ENCODE results near the gene KIF3C.
A peak's percentile ranks its signal among the peaks of the same experiment; 100 is the strongest.

The KIF3C gene

DNA sequence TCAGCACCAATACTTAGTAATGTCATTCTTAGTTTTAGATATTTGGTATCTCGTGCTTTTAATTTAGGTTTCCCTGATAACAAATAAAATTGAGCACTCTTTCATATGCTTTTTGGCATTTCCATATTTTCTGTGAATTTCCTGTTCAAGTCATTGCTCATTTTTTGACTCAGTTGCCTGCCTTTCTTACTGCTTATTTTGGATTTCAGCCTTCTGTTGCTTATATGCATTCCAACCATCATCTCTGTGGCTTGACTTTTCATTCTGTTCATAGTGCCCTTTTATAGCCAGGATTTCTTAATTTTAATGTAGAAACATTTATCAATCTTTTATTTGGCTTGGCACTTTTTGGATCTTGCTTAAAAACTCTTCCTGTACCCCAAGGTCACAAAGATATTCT is 14.5 kb upstream of the KIF3C start:
- no peaks in the 10 kb centered on the region for H3K9me3 ChIP-seq (ENCODE audit: low read length)
- no peaks in the 10 kb centered on the region for H3K27me3 ChIP-seq (ENCODE audit: control insufficient read depth in 1 of 2, insufficient read depth in 2 of 2, low read length in 2 of 2)
- H3K27ac ChIP-seq (ENCODE audit: low read depth, low read length): no peak overlapping the region
- H3K36me3 ChIP-seq (ENCODE audit: insufficient read depth, low read length): no peaks in the 10 kb centered on the region
- H3K4me1 ChIP-seq (ENCODE audit: insufficient read depth, low read length): peaks cover 17% of the 10 kb centered on the region
- no peak overlapping the region for H3K9ac ChIP-seq (ENCODE audit: low read length)
- no peak overlapping the region for H3K4me3 ChIP-seq (ENCODE audit: low read depth in 1 of 2, low read length in 2 of 2)

- Histone ChIP-seq H3K9me3 (ENCODE audit: low read length) (no peaks in the 10 kb centered on the region), H3K4me1 (ENCODE audit: insufficient read depth, low read length) (no peaks in the 10 kb centered on the region), H3K4me3 (ENCODE audit: low read depth in 1 of 2, low read length in 2 of 2) (no peak overlapping the region), H3K9ac (ENCODE audit: low read length) (no peak overlapping the region), H3K27ac (ENCODE audit: low read depth, low read length) (no peak overlapping the region), H3K27me3 (ENCODE audit: control insufficient read depth in 1 of 2, insufficient read depth in 2 of 2, low read length in 2 of 2) (no peaks in the 10 kb centered on the region), H3K36me3 (ENCODE audit: insufficient read depth, low read length) (no peaks in the 10 kb centered on the region)
Observed at GRCh38 chr2:25994509-25994908, 12.2 kb upstream of the KIF3C start.

GRCh38 chr2:25993049-25993448 is 10.8 kb upstream of the KIF3C start:
- Histone ChIP-seq H3K9me3 (ENCODE audit: low read length) (no peaks in the 10 kb centered on the region), H3K9ac (ENCODE audit: low read length) (no peak overlapping the region), H3K27ac (ENCODE audit: low read depth, low read length) (no peak overlapping the region), H3K27me3 (ENCODE audit: control insufficient read depth in 1 of 2, insufficient read depth in 2 of 2, low read length in 2 of 2) (no peaks in the 10 kb centered on the region), H3K36me3 (ENCODE audit: insufficient read depth, low read length) (no peaks in the 10 kb centered on the region), H3K4me3 (ENCODE audit: low read depth in 1 of 2, low read length in 2 of 2) (no peak overlapping the region), H3K4me1 (ENCODE audit: insufficient read depth, low read length) (no peaks in the 10 kb centered on the region)

- Histone ChIP-seq H3K36me3 (ENCODE audit: insufficient read depth, low read length) (no peaks in the 10 kb centered on the region), H3K9ac (ENCODE audit: low read length) (no peak overlapping the region), H3K27me3 (ENCODE audit: control insufficient read depth in 1 of 2, insufficient read depth in 2 of 2, low read length in 2 of 2) (no peaks in the 10 kb centered on the region), H3K4me1 (ENCODE audit: insufficient read depth, low read length) (no peaks in the 10 kb centered on the region), H3K9me3 (ENCODE audit: low read length) (no peaks in the 10 kb centered on the region), H3K4me3 (ENCODE audit: low read depth in 1 of 2, low read length in 2 of 2) (no peak overlapping the region), H3K27ac (ENCODE audit: low read depth, low read length) (no peak overlapping the region)
Observed at GRCh38 chr2:25992556-25992955, 10.3 kb upstream of the KIF3C start.

GRCh38 chr2:25991965-25992364 is 9.7 kb upstream of the KIF3C start:
- Histone ChIP-seq H3K9ac (ENCODE audit: low read length) (no peak overlapping the region), H3K27ac (ENCODE audit: low read depth, low read length) (no peak overlapping the region), H3K4me3 (ENCODE audit: low read depth in 1 of 2, low read length in 2 of 2) (peak overlapping the region in 1 of 2 donors; percentile 15), H3K36me3 (ENCODE audit: insufficient read depth, low read length) (no peaks in the 10 kb centered on the region), H3K4me1 (ENCODE audit: insufficient read depth, low read length) (no peaks in the 10 kb centered on the region), H3K27me3 (ENCODE audit: control insufficient read depth in 1 of 2, insufficient read depth in 2 of 2, low read length in 2 of 2) (no peaks in the 10 kb centered on the region), H3K9me3 (ENCODE audit: low read length) (no peaks in the 10 kb centered on the region)

GRCh38 chr2:25989154-25989553 is 6.9 kb upstream of the KIF3C start:
- no peak overlapping the region for H3K9ac ChIP-seq (ENCODE audit: low read length)
- H3K27me3 ChIP-seq (ENCODE audit: control insufficient read depth in 1 of 2, insufficient read depth in 2 of 2, low read length in 2 of 2): no peaks in the 10 kb centered on the region
- no peak overlapping the region for H3K4me3 ChIP-seq (ENCODE audit: low read depth in 1 of 2, low read length in 2 of 2)
- no peaks in the 10 kb centered on the region for H3K4me1 ChIP-seq (ENCODE audit: insufficient read depth, low read length)
- no peak overlapping the region for H3K27ac ChIP-seq (ENCODE audit: low read depth, low read length)
- no peaks in the 10 kb centered on the region for H3K9me3 ChIP-seq (ENCODE audit: low read length)
- no peaks in the 10 kb centered on the region for H3K36me3 ChIP-seq (ENCODE audit: insufficient read depth, low read length)

DNA sequence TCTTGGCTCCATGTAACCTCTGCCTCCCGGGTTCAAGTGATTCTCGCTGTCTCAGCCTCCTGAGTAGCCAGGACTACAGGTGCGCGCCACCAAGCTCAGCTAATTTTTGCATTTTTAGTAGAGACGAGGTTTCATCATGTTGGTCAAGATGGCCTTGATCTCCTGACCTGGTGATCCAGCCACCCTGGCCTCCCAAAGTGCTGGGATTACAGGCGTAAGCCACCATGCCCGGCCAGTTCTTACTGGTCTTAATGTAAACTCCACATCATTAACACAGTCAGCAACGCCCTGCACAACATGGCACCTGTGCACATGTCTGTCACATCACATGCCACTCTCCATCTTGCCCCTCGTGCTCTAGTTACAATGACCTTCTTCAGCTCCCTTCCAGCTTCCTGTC is 5.8 kb upstream of the KIF3C start:
- Histone ChIP-seq H3K9me3 (ENCODE audit: low read length) (no peaks in the 10 kb centered on the region), H3K4me3 (ENCODE audit: low read depth in 1 of 2, low read length in 2 of 2) (no peak overlapping the region), H3K27me3 (ENCODE audit: control insufficient read depth in 1 of 2, insufficient read depth in 2 of 2, low read length in 2 of 2) (no peaks in the 10 kb centered on the region), H3K36me3 (ENCODE audit: insufficient read depth, low read length) (no peaks in the 10 kb centered on the region), H3K4me1 (ENCODE audit: insufficient read depth, low read length) (no peaks in the 10 kb centered on the region), H3K27ac (ENCODE audit: low read depth, low read length) (no peak overlapping the region), H3K9ac (ENCODE audit: low read length) (no peak overlapping the region)

DNA sequence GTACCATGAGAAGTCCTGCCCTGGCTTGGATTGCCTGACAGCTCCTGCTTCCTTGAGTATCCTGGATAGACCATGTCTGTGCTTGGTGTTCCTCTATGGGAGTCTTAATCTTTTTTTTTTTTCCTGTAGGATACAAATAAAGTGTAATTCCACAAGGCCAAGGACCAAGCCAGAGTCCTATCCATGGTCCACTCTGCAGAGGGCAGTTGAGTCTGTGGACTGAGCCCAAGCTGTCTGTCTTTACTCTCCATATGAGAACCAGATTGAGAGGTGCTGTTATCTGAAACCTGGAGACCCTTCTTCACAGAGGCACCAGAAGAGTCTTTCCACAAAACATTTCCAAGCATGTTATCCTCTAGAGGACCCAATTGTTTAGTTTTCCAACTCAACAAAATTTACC is 1.4 kb upstream of the KIF3C start:
- no peaks in the 10 kb centered on the region for H3K9me3 ChIP-seq (ENCODE audit: low read length)
- peaks cover 29% of the 10 kb centered on the region for H3K4me1 ChIP-seq (ENCODE audit: insufficient read depth, low read length)
- H3K36me3 ChIP-seq (ENCODE audit: insufficient read depth, low read length): no peaks in the 10 kb centered on the region
- no peak overlapping the region for H3K9ac ChIP-seq (ENCODE audit: low read length)
- H3K27me3 ChIP-seq (ENCODE audit: control insufficient read depth in 1 of 2, insufficient read depth in 2 of 2, low read length in 2 of 2): no peaks in the 10 kb centered on the region
- H3K27ac ChIP-seq (ENCODE audit: low read depth, low read length): no peak overlapping the region
- no peak overlapping the region for H3K4me3 ChIP-seq (ENCODE audit: low read depth in 1 of 2, low read length in 2 of 2)

DNA sequence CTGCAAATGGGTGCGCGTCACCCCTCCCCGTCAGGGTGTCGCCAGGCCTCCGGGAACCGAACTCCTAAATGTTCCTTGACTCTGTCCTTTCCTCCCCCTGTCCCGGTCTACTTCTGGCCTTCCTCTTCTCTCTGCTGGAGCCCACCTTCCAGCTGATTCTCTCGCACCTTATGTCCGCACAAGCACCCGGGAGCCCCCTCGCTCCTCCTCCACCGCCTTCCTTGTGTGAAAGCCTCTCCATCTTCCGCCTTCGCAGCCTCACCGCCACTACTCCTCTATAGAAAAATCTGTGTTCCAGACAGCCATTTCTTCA is 627 bp upstream of the KIF3C start:
- Histone ChIP-seq H3K4me3 (ENCODE audit: low read depth in 1 of 2, low read length in 2 of 2) (peak overlapping the region; percentile 70 to 79), H3K9me3 (ENCODE audit: low read length) (no peaks in the 10 kb centered on the region), H3K4me1 (ENCODE audit: insufficient read depth, low read length) (peaks cover 37% of the 10 kb centered on the region), H3K27ac (ENCODE audit: low read depth, low read length) (peak overlapping the region; percentile 77), H3K9ac (ENCODE audit: low read length) (no peak overlapping the region), H3K36me3 (ENCODE audit: insufficient read depth, low read length) (no peaks in the 10 kb centered on the region), H3K27me3 (ENCODE audit: control insufficient read depth in 1 of 2, insufficient read depth in 2 of 2, low read length in 2 of 2) (no peaks in the 10 kb centered on the region)

- Histone ChIP-seq H3K9me3 (ENCODE audit: low read length) (no peaks in the 10 kb centered on the region), H3K36me3 (ENCODE audit: insufficient read depth, low read length) (no peaks in the 10 kb centered on the region), H3K27me3 (ENCODE audit: control insufficient read depth in 1 of 2, insufficient read depth in 2 of 2, low read length in 2 of 2) (no peaks in the 10 kb centered on the region), H3K4me1 (ENCODE audit: insufficient read depth, low read length) (peaks cover 44% of the 10 kb centered on the region), H3K27ac (ENCODE audit: low read depth, low read length) (peak overlapping the region; percentile 77), H3K9ac (ENCODE audit: low read length) (peak overlapping the region; percentile 27), H3K4me3 (ENCODE audit: low read depth in 1 of 2, low read length in 2 of 2) (peak overlapping the region; percentile 70 to 79)
Observed at GRCh38 chr2:25981596-25982272, 563 bp downstream of the KIF3C start.

DNA sequence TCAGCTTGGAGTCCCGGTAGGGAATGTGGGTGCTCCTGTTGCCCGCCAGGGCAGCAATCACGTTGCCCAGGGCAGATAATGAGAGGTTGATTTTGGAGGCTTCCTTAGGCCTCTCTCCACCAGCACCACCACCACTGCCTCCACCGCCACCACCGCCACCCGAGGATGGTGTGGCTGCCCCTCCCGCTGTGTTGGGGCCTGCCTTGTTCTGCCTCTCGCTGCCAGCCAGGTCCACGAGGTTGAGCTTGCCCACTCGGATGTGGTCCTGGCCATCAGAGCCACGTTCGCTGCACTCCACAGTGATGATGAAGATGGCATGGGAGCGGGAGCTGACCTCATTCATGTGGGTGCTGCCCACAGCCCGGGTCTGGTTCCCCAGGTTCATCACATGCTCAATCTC is 1.3 kb downstream of the KIF3C start:
- Histone ChIP-seq H3K36me3 (ENCODE audit: insufficient read depth, low read length) (no peaks in the 10 kb centered on the region), H3K27me3 (ENCODE audit: control insufficient read depth in 1 of 2, insufficient read depth in 2 of 2, low read length in 2 of 2) (no peaks in the 10 kb centered on the region), H3K27ac (ENCODE audit: low read depth, low read length) (no peak overlapping the region), H3K4me1 (ENCODE audit: insufficient read depth, low read length) (peaks cover 44% of the 10 kb centered on the region), H3K9me3 (ENCODE audit: low read length) (no peaks in the 10 kb centered on the region), H3K9ac (ENCODE audit: low read length) (no peak overlapping the region), H3K4me3 (ENCODE audit: low read depth in 1 of 2, low read length in 2 of 2) (peak overlapping the region in 1 of 2 donors; percentile 70)

- Histone ChIP-seq H3K4me1 (ENCODE audit: insufficient read depth, low read length) (peaks cover 44% of the 10 kb centered on the region), H3K36me3 (ENCODE audit: insufficient read depth, low read length) (no peaks in the 10 kb centered on the region), H3K27ac (ENCODE audit: low read depth, low read length) (no peak overlapping the region), H3K27me3 (ENCODE audit: control insufficient read depth in 1 of 2, insufficient read depth in 2 of 2, low read length in 2 of 2) (no peaks in the 10 kb centered on the region), H3K9me3 (ENCODE audit: low read length) (no peaks in the 10 kb centered on the region), H3K9ac (ENCODE audit: low read length) (no peak overlapping the region), H3K4me3 (ENCODE audit: low read depth in 1 of 2, low read length in 2 of 2) (no peak overlapping the region)
Observed at GRCh38 chr2:25980076-25980887, 2.0 kb downstream of the KIF3C start.

Data from muscle layer of colon (tissue), 2 donors.